GM12801 (cell line): Measurements from ENCODE around the gene GRID1.

Experiments used
- CTCF ChIP-seq: IDR thresholded peaks from one replicate; pipeline ENCODE4 v1.5.1; 2011; ENCODE audit warnings: control low read depth; ENCODE audit not compliant: insufficient read length; ENCODE audit errors: extremely low read depth

GRID1 gene

GRCh38 chr10:86247588-86247987 is 119.0 kb downstream of the GRID1 start:
- no peak for TF ChIP-seq CTCF

GRCh38 chr10:86247073-86247472 is 119.5 kb downstream of the GRID1 start:
- TF ChIP-seq CTCF, result no peak

- TF ChIP-seq CTCF, result no peak
These were observed 120.2 kb downstream of the GRID1 start for GRCh38 chr10:86246279-86246940.

- no peak for TF ChIP-seq CTCF
These were observed 121.6 kb downstream of the GRID1 start for GRCh38 chr10:86245015-86245394.

- TF ChIP-seq CTCF, result no peak
These were observed 122.1 kb downstream of the GRID1 start for GRCh38 chr10:86244297-86245014.

GRCh38 chr10:86243651-86244155 is 122.9 kb downstream of the GRID1 start:
- TF ChIP-seq CTCF, result no peak

- TF ChIP-seq CTCF, result no peak
These were observed 123.8 kb downstream of the GRID1 start for GRCh38 chr10:86242761-86243160.
